HPDE6-E6E7 (cell line): ENCODE results near the gene SERAC1.
A peak's percentile ranks its signal among the peaks of the same experiment; 100 is the strongest.
"Not testable (repeated sequence)": the region's sequence is repeated elsewhere in the genome, so short reads cannot be mapped to it uniquely, and the experiment has no call there.

Experiments
- DNase-seq: peaks from one replicate; pipeline ENCODE4 v3.0.0; 2011; ENCODE audit warnings: missing footprints; ENCODE audit errors: extremely low spot score

Gene SERAC1

DNA sequence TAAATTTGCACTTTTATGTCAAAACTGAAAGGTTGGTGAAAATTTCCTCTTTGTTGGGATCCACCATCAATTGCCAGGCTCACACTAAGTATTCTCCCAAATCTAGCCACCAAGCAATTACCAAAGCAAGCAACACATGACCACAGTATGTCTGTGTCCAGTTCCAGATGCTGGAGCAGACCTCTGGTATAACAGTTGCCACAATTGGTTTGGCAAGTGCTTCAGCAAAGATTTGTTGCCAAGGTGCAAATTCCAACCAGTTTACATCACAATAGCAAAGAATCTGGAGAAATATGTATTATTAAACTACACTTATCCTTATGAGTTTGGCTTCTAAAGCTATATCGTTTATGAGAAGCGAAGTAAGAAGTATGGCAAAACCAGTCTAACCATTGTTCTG, 6.5 kb upstream of the SERAC1 start:
- no peak for DNase-seq

DNA sequence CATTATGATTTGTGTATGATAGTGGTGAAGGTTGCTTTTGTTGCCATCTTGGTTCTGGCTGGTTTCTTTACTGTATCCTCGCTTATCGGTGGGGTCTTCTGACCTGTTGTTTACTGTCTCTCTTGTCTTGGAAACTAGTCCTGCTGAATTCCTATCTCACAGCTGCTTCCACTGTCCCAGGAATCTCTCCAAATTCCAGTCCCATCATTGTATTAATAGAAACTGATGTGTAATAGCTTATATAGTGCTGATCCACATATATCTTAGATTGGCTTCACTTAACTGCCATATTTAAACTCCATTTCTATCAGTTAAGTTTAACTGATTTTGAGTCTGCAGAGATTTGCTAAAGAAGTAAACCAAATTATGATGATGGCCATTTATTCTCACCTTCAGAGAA, 6.0 kb upstream of the SERAC1 start:
- DNase-seq: no peak

DNA sequence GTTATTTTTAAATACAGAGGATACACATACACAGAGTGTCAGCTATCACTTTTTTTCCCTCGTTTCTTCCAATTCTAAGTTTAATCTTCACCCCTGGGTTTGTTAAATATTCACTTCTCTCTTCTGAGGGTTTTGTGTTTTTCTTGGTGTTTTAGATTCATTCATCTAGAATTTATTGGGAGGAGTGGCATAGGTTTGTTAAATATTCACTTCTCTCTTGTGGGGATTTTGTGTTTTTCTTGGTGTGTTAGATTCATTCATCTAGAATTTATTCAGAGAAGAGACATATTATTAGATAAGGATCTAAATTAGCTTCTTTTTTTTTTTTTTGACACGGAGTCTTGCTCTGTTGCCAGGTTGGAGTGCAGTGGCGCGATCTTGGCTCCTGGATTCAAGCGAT, 3.9 kb upstream of the SERAC1 start:
- no peak for DNase-seq

DNA sequence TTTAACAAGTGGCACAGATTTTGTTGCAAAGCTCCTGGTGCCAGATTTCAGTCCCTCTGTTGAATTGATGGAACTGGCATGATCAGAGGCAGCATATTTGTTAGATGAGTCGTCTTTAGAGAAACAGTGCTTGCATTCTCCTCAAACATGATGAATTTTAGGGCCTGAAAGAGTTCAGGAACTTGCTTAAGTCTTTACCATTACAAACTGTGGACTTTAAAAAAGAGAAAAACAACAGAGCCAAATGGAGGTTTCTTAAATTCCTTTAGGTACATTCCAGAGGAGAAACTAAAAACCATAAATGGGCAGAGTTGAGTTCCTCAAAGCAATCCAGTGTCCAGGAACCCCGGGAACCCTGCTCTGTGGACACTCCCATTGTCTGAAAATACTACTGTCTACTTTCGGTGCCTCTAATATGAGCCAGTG, 2.6 kb upstream of the SERAC1 start:
- DNase-seq: no peak

DNA sequence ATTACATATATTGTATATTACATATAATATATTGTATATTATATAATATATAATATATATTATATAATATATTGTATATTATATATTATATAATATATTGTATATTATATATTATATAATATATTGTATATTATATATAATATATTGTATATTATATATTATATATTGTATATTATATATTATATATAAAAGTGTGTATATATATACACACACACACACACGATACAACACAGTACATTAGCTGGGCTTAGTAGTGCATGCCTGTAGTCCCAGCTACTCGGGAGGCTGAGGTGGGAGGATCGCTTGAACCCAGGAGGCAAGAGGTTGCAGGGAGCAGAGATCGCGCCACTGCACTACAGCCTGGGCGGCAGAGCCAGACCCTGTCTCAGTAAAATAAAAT, 1.6 kb upstream of the SERAC1 start:
- not testable (repeated sequence) for DNase-seq

DNA sequence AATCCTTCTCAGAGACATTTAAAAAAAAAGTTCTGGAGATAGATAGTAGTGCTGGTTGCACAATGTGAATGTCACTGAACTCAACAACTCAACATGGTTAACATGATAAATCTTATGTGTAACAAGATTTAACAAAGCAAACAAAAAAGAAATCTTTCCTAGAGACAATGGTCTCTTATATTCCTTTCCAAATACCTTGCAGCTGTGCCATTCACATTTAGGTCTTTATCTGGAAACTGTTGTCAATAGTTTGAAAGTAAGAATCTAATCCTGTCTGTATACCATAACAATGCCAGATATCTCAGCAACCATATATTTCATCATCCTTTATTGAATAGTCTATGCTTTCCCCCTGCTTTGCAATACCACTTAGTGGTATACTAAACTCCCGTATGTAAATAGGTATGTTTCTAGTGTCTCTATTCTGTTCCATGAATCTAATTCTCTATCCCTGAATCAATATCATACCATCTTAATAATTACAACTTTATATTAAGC, 2.1 kb downstream of the SERAC1 start:
- no peak for DNase-seq

DNA sequence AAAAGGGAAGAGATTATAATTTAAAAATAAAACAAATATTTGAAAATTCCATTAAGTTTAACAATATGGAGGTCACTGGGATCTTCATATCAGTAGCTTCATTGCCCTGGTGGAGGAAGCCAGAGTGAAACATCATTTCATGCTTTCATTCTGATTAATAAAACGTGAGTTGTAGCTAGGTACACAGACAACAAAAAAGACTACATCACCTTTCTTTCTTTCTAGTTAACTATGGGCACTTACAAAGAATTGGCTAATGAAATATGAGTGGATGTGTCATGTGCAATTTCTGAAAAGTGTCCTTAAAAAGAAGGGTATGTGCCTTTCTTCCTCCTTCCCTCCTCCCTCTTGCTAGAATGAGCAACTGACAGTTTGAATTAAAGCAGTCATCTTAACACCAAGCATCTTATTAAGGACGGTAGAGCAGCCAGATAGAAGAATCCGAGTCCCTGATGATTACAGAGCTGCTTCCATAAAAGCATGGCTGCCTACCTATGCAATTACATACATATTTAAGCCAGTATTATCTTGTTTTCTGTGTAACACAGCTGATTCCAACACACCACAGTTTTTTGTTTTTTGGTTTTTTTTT, 3.4 kb downstream of the SERAC1 start:
- DNase-seq: no peak

DNA sequence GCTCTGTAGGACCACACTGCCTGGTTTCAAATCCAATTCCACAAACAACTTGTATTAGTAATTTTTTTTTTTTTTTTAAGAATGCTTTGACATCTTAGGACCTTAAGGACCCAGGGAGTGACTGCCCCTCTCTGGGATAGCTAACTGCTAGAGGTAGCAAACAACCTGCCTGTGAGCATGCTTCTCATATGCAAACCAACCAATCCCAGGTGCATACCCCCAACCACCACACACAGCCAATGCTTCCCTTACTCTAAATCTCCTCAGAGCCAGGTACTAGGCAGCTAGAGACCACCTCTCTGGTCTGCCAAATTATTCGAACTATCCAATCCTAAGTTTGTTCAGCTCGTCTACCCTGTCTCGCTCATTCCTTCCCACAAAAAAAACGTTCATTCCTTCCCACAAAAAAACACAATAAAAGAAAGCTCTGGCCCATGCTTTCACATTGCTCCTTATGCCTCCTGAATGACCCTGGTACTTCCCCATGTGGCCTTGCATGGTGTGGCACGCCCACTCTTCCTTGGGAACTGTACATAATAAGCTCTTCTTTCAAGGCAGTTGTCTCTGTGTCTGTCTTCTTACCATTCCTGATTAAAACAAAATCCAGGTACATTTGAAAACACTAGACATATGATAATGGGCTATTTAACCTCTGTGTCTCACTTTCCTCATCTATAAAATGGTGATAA, 6.4 kb downstream of the SERAC1 start:
- DNase-seq: no peak

DNA sequence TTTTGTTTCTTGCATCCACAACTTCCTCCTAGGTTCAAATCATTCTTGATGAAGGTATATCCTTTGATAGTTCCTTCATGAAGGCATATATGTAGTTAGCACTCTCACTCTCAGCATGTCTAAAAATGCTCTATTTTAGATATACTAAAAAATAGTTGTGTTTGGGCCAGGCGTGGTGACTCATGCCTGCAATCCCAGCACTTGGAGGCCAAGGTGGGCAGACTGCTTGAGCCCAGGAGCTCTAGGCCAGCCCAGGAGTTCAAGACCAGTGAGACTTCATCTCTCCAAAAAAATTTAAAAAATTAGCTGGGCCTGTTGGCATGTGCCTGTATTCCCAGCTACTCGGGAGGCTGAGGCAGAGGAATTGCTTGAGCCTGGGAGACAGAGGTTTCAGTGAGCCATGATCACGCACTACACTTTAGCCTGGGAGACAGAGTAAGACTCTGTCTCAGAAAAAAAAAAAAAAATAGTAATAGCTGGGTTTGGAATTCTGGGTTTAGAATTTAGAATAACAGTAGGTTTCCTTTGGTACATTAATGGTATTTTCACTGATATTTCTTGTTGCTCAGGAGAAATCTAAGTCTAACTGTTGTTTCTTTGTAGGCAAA, 7.0 kb downstream of the SERAC1 start:
- DNase-seq: no peak

DNA sequence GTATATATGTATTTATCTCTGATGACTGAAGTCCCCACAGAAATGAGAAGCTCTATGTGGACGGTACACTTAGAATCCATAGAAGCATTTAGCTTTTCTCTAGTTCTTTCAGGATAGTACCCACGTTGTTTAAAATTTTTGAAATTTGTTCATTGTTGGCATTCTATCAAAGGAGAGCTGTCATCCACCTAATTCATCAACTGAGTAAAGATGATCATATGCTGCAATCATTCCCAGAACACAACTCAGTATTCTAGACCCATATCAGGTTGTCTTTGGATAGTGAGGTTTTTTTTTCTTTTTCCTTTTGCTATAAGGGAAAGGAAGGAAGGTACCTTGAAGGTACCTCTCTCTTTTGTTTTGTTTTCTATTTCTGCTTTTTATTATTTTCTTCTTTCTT, 9.3 kb downstream of the SERAC1 start:
- no peak for DNase-seq

DNA sequence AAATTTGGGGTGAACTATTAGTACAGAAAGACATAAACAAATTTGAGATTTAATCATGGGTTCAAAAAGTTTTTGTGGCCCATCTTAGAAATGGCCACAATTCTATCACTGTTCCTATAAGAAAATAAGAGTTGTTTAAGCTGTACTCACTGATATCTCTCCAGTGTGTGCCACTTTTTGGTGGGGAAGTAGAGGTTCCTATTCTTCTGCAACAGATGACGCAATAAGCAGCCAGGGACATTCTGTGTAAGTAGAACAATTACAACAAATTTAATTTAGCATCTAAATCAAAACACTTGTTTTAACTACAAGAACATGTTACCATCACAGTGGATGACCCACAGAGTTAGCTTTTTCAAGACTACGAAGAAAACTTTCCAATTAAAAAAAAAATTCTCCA, 9.9 kb downstream of the SERAC1 start:
- no peak for DNase-seq

DNA sequence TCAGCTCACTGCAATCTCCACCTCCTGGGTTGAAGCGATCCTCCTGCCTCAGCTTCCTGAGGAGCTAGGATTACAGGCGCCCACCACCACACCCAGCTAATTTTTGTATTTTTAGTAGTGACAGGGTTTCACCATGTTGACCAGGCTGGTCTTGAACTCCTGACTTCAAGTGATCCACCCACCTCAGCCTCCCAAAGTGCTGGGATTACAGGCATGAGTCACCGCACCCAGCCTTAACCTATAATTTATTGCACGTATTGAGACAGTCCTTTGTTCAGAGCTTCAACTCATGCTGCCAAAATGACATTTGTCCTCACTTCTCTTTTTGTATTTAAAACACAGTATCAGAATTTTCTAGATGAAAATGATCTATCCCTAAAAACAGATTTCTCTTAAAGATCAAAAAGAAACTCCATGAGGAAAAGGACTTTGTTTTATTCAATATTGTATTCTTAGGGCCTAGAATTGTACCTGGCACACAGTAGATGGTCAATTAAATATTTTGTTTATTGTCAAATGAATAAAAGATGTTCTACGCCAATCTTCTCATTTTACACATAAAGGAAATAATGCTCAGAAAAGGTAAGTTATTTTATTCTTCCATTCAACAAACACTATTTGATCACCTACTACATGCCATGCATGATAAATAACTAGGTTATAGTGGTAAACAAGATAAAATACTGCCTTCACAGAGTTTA, 10.8 kb downstream of the SERAC1 start:
- no peak for DNase-seq

DNA sequence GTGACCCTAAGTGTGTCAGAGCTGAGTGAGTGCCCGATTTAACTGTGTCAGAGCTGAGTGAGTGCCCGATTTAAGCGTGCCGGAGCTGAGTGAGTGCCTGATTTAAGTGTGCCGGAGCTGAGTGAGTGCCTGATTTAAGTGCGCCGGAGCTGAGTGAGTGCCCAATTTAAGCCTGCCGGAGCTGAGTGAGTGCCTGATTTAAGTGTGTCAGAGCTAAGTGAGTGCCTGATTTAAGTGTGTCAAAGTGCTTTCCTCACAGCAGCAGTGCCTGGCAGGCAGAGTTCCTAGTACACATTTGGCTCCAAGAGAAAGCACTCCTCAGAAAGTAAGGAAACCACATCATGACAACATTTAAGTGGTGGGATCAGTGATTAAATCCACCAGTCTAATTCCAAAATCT, 13.2 kb downstream of the SERAC1 start:
- no peak for DNase-seq

DNA sequence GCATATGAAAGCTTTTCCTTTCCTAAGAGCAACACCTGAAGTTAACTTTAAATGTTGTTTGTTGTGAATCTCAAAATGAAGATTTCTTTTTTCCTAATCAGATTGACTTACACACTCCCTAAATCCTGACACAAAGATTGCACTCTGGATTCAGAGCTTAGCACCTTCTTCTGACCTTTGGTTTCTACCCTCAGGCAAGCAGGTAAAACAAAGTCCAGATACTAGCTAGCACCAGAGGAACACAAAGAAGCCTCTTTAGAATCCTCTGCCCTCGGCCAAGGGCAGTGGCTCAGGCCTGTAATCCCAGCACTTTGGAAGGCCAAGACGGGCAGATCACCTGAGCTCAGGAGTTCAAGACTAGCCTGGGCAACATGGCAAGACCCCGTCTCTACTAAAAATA, 14.5 kb downstream of the SERAC1 start:
- DNase-seq: no peak

DNA sequence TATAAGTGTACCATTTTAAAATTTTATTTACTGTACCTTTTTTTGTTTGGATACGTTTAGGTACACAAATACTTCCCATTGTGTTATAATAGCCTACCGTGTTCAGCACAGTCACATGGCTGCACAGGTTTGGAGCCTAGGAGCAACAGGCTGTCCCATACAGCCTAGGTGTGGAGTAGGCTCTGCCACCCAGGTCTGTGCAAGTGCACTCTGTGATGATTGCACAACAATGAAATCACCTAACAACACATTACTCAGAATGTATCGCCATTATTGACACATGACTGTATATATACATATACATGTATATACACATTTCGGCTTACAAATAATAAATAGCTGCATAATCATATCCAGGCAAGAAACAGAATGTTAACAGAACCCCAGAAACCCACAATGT, 15.4 kb downstream of the SERAC1 start:
- no peak for DNase-seq

DNA sequence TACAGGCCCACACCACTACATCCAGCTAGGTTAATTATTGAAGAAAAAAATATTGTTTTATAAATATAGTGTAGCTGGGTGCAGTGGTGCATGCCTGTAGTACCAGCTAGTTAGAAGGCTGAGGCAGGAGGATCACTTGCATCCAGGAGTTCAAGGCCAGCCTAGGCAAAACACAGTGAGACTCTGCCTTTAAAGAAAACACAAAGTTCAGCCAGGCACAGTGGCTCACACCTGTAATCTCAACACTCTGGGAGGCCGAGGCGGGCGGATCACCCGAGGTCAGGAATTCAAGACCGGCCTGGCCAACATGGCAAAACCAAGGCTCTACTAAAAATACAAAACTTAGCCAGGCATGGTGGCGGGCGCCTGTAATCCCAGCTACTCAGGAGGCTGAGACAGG, 16.0 kb downstream of the SERAC1 start:
- DNase-seq: not testable (repeated sequence)

DNA sequence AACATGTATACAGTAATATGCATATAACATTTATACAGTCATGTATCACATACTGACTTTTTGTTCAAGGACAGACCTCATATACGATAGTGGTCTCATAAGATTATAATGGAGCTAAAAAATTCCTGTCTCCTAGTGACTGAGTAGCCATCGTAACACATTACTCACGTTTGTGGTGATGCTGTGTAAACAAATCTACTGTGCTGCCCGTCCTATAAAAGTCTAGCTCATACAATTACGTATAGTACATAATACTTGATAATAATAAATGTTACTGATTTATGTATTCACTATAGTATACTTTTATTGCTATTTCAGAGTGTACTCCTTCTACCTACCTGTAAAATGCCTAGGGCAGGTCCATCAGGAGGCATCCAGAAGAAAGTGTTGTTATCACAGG, 17.4 kb downstream of the SERAC1 start:
- DNase-seq: no peak

DNA sequence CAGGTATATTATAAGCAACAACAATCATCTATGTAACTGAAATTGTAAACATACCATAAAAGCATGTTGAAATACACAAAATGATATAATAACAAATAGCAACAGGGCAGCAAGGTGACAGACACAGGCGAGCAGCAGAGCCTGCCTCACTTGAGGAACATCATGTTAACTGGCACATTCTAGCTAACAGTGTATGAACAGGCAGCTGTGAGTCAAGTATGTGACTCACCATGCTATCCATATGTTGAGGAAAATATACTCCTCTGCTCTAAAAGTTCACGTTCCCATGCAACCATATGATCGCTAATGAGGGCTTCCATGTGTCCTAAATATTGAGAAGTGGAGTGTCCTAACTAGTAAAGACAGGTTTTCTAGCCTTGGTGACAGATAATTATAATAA, 18.4 kb downstream of the SERAC1 start:
- peak; percentile 64 for DNase-seq

DNA sequence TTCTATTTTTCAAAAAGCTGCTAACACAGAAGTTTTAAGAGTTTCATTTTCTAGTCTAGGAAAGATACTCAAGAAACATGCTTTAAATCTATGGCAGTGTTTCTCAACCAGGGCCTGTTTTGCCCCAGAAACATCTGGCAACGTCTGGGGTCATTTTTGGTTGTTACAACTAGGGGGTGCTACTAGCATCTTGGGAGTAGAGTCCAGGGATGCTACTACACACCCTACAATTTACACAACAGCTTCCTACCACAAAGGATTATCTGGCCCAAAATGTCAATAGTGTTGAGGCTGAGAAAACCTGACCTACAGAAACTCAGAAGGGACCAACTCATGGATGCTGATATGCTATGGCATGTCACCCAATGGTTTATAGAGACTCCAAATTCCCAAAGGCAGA, 24.4 kb downstream of the SERAC1 start:
- no peak for DNase-seq

DNA sequence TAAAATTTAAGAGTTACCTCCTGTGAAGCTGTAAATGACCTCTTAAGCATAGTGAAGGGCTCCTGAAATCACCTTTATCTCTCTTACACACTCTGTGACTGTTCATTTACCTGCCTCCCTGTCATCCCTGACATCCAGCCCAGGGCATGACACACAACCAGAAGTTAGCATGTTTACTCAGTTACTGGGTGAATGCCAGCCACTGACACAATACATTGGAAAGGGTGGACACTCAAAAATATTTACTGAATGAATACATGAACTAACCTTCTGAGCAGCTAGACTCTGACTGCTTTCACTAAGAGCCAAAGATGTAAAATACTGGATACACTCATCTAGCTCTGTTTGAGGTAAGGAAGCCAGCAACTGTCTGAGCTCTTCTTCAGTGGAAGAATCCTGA, 25.3 kb downstream of the SERAC1 start:
- peak; percentile 48 for DNase-seq

DNA sequence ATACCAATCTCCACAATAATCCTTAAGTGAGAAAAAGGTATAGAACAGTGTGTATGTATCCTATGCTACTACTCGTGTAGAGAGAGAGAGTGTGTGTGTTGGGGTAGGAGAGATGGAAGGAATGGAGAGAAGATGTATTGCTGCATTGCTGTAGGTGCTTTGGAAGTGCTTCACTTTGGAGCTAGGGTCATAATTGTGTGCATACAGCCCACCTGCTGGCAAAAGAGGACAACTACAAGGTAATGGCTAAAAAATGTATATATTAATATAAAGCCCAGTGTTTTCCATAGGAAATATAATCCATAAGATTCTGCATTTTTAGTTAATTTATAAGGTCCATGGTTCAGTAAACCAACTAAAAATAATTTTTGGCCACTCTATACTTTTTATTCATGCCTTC, 36.1 kb downstream of the SERAC1 start:
- no peak for DNase-seq

DNA sequence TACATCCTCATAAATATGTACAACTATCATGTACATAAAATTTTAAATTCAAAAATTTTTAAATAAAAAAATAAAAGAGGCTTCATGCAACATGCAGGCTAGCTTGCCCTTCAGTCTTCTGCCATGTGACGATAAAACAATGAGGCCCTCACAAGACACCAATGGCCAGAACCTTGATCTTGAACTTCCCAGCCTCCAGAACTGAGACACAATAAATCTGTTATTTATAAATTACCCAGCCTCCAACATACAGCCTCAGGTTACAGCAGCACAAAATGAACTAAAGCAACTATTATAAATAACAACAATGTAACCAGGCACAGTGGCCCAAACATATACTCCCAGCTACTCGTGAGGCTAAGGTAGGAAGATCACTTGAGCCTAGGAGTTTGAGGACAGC, 42.8 kb downstream of the SERAC1 start:
- no peak for DNase-seq

DNA sequence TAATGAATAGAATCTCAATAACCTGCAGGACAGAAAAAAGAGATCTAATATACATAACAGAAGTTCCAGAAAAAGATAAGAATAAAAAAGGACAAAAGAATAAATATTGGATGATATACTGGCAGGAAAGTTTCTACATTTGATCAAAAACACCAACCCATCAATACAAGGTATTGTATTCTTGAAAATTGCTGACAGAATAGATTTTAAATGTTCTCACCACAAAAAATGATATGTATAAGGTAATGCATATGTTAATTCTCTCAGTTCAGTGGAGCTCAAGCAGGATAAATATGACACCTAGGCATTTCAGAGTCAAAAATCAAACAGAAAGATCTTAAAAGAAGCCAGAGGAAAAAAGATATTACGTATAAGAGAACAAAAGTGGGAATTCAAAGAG, 43.8 kb downstream of the SERAC1 start:
- no peak for DNase-seq
